Vagina (tissue), 2 donors: Measurements from ENCODE around the gene TRIP10.

ENCODE experiments used
- POLR2A ChIP-seq, 2 donors: fragments of 450-650 bp; IDR thresholded peaks; one replicate each; pipeline ENCODE4 v1.6.1; 2017; ENCODE audit warnings: antibody characterized with exemption in 2 of 2, mild to moderate bottlenecking in 2 of 2, moderate library complexity in 2 of 2
- POLR2AphosphoS5 ChIP-seq, 2 donors: sonication (generic); formaldehyde crosslinking; IDR thresholded peaks; one replicate each; pipeline ENCODE4 v1.9.0; 2017; ENCODE audit warnings: antibody characterized with exemption in 2 of 2, mild to moderate bottlenecking in 2 of 2, low read depth in 1 of 2; ENCODE audit not compliant: insufficient read depth in 1 of 2
- TF ChIP-seq, protein P1 (sequence below), 3 experiments: fragments of 450-650 bp in 2 of 3; fragments of 200-600 bp in 1 of 3; sonication (generic) in 1 of 3; IDR thresholded peaks; one replicate each; pipeline ENCODE4 v1.5.1; 2017 to 2019; ENCODE audit warnings: antibody characterized with exemption in 3 of 3, mild to moderate bottlenecking in 2 of 3, moderate library complexity in 2 of 3

DNA sequence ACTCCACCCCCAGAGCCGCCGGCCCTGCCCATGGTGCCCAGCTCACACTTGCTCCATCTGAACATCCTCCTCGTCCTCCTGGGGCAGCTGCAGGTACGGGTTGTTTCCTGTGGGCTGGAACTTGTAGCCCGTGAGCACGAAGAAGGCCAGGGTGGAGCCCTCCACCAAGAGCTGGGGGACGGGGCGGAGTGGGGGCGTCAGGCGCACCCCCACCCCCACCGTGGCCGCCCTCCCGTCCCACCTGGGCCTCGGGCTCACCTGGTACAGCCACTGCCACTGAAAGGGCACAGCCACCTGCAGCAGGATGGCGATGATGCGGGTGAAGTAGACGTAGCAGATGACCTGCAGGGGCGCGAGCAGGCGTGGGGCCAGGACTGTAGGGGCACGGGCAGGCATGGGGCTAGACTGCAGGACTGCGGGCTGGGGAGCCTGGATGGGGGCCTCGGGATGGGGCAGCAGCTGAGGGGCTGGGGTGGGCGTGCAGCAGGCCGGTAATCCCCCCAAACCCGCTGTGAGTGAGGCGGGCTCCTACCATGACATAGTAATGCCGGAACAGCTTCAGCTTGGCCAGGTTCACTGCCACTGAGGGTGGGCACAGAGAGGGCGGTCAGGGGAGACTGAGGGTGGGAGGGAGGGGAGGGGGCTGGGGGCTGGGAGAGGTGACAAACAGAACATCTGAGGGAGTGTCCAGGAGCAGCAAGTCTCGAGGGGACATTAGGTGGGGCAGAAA, 8.4 kb upstream of the TRIP10 start:
- no peak for TF ChIP-seq POLR2A (IDR thresholded peaks at IDR 0.05)
- TF ChIP-seq, protein P1, sequence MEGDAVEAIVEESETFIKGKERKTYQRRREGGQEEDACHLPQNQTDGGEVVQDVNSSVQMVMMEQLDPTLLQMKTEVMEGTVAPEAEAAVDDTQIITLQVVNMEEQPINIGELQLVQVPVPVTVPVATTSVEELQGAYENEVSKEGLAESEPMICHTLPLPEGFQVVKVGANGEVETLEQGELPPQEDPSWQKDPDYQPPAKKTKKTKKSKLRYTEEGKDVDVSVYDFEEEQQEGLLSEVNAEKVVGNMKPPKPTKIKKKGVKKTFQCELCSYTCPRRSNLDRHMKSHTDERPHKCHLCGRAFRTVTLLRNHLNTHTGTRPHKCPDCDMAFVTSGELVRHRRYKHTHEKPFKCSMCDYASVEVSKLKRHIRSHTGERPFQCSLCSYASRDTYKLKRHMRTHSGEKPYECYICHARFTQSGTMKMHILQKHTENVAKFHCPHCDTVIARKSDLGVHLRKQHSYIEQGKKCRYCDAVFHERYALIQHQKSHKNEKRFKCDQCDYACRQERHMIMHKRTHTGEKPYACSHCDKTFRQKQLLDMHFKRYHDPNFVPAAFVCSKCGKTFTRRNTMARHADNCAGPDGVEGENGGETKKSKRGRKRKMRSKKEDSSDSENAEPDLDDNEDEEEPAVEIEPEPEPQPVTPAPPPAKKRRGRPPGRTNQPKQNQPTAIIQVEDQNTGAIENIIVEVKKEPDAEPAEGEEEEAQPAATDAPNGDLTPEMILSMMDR (IDR thresholded peaks at IDR 0.05), result no peak
- no peak for TF ChIP-seq POLR2AphosphoS5 (IDR thresholded peaks at IDR 0.05; ENCODE audit: insufficient read depth in 1 of 2, low read depth in 1 of 2)
